Measurements from ENCODE around the gene RRP8. TPM values are rescaled to one million over a fixed set of nuclear protein-coding genes. Genes with fewer than 3 reads are reported as not detected.

Gene RRP8
- total RNA-seq, 2 experiments from 2014 or later, result 26.4 to 33.6 TPM

DNA sequence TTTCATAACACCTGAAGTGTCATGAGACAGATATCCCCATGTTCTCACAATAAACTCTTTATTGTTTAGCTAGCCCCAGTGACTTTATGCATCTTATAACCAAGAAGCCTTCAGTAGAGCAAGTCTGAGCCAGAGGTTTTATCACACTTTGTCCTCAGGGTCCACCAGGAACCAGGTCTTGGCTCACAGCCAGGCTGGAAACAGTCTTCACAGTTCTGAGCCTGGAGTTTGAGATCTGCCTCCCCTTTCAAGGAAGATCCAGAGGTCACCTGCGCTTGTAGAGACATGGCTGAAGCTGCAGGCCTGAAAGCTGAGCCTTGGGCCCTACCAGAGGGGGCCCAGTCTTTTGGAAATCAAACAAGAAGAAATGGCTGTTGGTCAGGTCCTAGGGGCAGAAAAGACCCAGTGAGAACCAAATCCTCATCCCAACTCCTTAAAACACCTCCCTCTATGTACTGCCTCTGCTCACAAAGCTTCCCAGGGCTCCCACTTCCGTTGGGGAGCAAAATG lies 3.5 kb downstream of the RRP8 start:
- peaks cover 16% of the 10 kb centered on the region for H3K4me1 ChIP-seq (ENCODE audit: insufficient read depth, low read length, poor library complexity, severe bottlenecking)
- H3K36me3 ChIP-seq (ENCODE audit: insufficient read depth, low read length), result peaks cover 68% of the 10 kb centered on the region
- CTCF ChIA-PET (ENCODE audit: unreplicated experiment), result no interaction called here
- peaks cover 37% of the 10 kb centered on the region for H3K79me2 ChIP-seq (ENCODE audit: insufficient read depth, low read depth, low read length)
- no peaks in the 10 kb centered on the region for H3K9me3 ChIP-seq (ENCODE audit: low read length)
- H3K9me2 ChIP-seq (ENCODE audit: insufficient read depth, low read length), result no peaks in the 10 kb centered on the region
- no peak overlapping the region for H2AFZ ChIP-seq (ENCODE audit: low read length)
- no peak overlapping the region for H3K4me3 ChIP-seq (ENCODE audit: low read depth, low read length, poor library complexity, severe bottlenecking)
- peaks cover 10% of the 10 kb centered on the region; the same call in 1 of the 2 replicates for H4K20me1 ChIP-seq (ENCODE audit: insufficient read depth, low read length)
- no TSS peak for BruUV-seq (replicated peaks)
- no peak overlapping the region for H3K27ac ChIP-seq (ENCODE audit: low read depth, low read length, poor library complexity, severe bottlenecking)
- intact Hi-C loops (cut with micrococcal nuclease; ENCODE audit: unreplicated experiment), result loop anchor here (5.0 kb wide), 2 partner anchors 118 to 327 kb away; partner anchors contain the start of genes ARFIP2, TIMM10B and ZNF215
- TF ChIP-seq EZH2phosphoT487 (IDR thresholded peaks at IDR 0.05; ENCODE audit: borderline replicate concordance, low read depth, low read length), result no peak
- TF ChIP-seq, protein P1, sequence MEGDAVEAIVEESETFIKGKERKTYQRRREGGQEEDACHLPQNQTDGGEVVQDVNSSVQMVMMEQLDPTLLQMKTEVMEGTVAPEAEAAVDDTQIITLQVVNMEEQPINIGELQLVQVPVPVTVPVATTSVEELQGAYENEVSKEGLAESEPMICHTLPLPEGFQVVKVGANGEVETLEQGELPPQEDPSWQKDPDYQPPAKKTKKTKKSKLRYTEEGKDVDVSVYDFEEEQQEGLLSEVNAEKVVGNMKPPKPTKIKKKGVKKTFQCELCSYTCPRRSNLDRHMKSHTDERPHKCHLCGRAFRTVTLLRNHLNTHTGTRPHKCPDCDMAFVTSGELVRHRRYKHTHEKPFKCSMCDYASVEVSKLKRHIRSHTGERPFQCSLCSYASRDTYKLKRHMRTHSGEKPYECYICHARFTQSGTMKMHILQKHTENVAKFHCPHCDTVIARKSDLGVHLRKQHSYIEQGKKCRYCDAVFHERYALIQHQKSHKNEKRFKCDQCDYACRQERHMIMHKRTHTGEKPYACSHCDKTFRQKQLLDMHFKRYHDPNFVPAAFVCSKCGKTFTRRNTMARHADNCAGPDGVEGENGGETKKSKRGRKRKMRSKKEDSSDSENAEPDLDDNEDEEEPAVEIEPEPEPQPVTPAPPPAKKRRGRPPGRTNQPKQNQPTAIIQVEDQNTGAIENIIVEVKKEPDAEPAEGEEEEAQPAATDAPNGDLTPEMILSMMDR (conservative IDR thresholded peaks at IDR 0.05; ENCODE audit: low read length), result no peak
- POLR2A ChIA-PET, result no interaction called here
- H3K4me2 ChIP-seq (ENCODE audit: low read length), result no peak overlapping the region
- DNase-seq (ENCODE audit: low spot score), result no peak

DNA sequence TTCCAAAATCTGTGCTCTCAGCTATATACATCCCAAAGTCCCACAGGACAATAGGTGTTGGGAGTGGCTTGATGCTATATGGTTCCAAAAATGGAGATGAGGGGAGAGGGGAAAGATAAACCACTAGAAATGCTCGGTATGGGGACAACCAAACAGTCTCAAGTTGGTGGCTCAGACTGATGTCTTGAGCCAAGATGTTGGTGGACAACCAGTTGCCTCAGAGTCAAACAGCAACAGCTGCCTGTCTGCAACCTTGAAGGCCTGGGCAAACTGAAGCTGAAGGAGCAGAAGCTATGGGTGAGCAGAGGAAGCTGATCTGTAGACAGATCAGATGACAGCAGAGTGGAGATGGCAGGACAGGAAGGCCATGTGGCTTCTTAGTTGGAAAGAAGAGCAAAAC lies 4.0 kb downstream of the RRP8 start:
- Histone ChIP-seq H3K79me2 (ENCODE audit: insufficient read depth, low read depth, low read length) (peaks cover 32% of the 10 kb centered on the region), H2AFZ (ENCODE audit: low read length) (no peak overlapping the region), H4K20me1 (ENCODE audit: insufficient read depth, low read length) (peaks cover 10% of the 10 kb centered on the region; the same call in 1 of the 2 replicates), H3K4me2 (ENCODE audit: low read length) (no peak overlapping the region), H3K4me1 (ENCODE audit: insufficient read depth, low read length, poor library complexity, severe bottlenecking) (peaks cover 12% of the 10 kb centered on the region), H3K27ac (ENCODE audit: low read depth, low read length, poor library complexity, severe bottlenecking) (no peak overlapping the region), H3K36me3 (ENCODE audit: insufficient read depth, low read length) (peaks cover 71% of the 10 kb centered on the region), H3K9me2 (ENCODE audit: insufficient read depth, low read length) (no peaks in the 10 kb centered on the region), H3K4me3 (ENCODE audit: low read depth, low read length, poor library complexity, severe bottlenecking) (no peak overlapping the region), H3K9me3 (ENCODE audit: low read length) (no peaks in the 10 kb centered on the region)
- ChIA-PET CTCF (ENCODE audit: unreplicated experiment) (no interaction called here), POLR2A (no interaction called here)
- no peak for DNase-seq (ENCODE audit: low spot score)
- no TSS peak for BruUV-seq (replicated peaks)
- TF ChIP-seq, protein P1 (conservative IDR thresholded peaks at IDR 0.05; ENCODE audit: low read length), result no peak
- TF ChIP-seq EZH2phosphoT487 (IDR thresholded peaks at IDR 0.05; ENCODE audit: borderline replicate concordance, low read depth, low read length), result no peak
- intact Hi-C loops (cut with micrococcal nuclease; ENCODE audit: unreplicated experiment), result no loop called here

DNA sequence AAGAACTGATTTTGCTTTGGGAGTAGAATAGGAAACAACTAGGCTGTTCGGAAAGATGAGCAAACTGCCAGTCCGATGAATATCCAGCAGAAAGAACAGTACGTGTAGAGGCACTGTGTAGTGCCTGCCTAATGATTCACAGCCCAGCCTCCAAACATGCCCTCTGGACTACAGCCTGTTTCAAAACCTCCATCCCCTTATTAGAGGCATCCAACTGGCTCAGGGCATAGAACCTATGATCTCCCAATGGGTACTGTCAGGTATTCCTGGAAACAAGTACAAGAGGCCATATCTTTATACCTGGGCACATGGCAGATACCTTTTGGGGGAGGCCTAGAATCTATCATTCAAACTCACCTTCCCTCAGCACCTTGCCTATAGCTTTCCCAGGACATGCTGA lies 4.9 kb downstream of the RRP8 start:
- intact Hi-C loops (cut with micrococcal nuclease; ENCODE audit: unreplicated experiment), result no loop called here
- CTCF ChIA-PET (ENCODE audit: unreplicated experiment), result no interaction called here
- TF ChIP-seq, protein P1 (conservative IDR thresholded peaks at IDR 0.05; ENCODE audit: low read length), result no peak

More for the DNA sequence above, 4.9 kb downstream of the RRP8 start:
- Histone ChIP-seq H3K27ac (ENCODE audit: low read depth, low read length, poor library complexity, severe bottlenecking) (no peak overlapping the region), H3K4me1 (ENCODE audit: insufficient read depth, low read length, poor library complexity, severe bottlenecking) (peaks cover 11% of the 10 kb centered on the region), H2AFZ (ENCODE audit: low read length) (no peak overlapping the region), H4K20me1 (ENCODE audit: insufficient read depth, low read length) (peaks cover 10% of the 10 kb centered on the region; the same call in 1 of the 2 replicates), H3K36me3 (ENCODE audit: insufficient read depth, low read length) (peaks cover 80% of the 10 kb centered on the region), H3K9me3 (ENCODE audit: low read length) (no peaks in the 10 kb centered on the region), H3K79me2 (ENCODE audit: insufficient read depth, low read depth, low read length) (peaks cover 26% of the 10 kb centered on the region), H3K4me3 (ENCODE audit: low read depth, low read length, poor library complexity, severe bottlenecking) (no peak overlapping the region), H3K4me2 (ENCODE audit: low read length) (no peak overlapping the region), H3K9me2 (ENCODE audit: insufficient read depth, low read length) (no peaks in the 10 kb centered on the region)
- no peak for DNase-seq (ENCODE audit: low spot score)
- POLR2A ChIA-PET, result interaction anchor here (0.7 kb wide), 1 partner anchor 15 kb away, joined by 3 read pairs; no protein-coding TSS in a partner anchor
- BruUV-seq (replicated peaks), result no TSS peak
